Panc1 (cell line): ENCODE results near the gene TTLL4. TPM values are rescaled to one million over a fixed set of nuclear protein-coding genes. Genes with fewer than 3 reads are reported as not detected.

Source experiments
- ATAC-seq: fragments of 200-7000 bp; cut with Tn5 transposase; 2 replicates; pipeline ENCODE4 v1.9.1; 2020; ENCODE audit warnings: mild to moderate bottlenecking, moderate library complexity
- BruUV-seq: library from RNA; stranded (reverse); fragments of 400-500 nt; replicated peaks from 2 replicates; lab custom pipeline; 2021; lab: Mats Ljungman, UMichigan
- CTCF ChIA-PET: fragments of 300-600 bp; sonication (Branson Sonifier 250); formaldehyde crosslinking; loops from one replicate; lab custom pipeline; 2022; ENCODE audit warnings: antibody characterized with exemption; lab: Charles Lee
- POLR2A ChIA-PET: fragments of 300-600 bp; sonication (Branson Sonifier 250); formaldehyde crosslinking; loops from one replicate; lab custom pipeline; 2022; ENCODE audit warnings: antibody characterized with exemption; lab: Charles Lee
- DNase-seq: peaks from one replicate; pipeline ENCODE4 v3.0.0-alpha.2; 2010; ENCODE audit warnings: low read depth, low spot score
- H3K27ac ChIP-seq: 2 replicates; pipeline ENCODE4 v1.5.1; 2011; ENCODE audit warnings: mild to moderate bottlenecking, low read length, inconsistent platforms
- H3K27me3 ChIP-seq: fragments of 200-500 bp; sonication (Bioruptor generic); 2 replicates; pipeline ENCODE4 v1.6.0; 2014; ENCODE audit warnings: low read length, inconsistent platforms; ENCODE audit not compliant: control insufficient read depth, insufficient read depth
- H3K36me3 ChIP-seq: fragments of 200-500 bp; sonication (Bioruptor generic); 2 replicates; pipeline ENCODE4 v1.5.1; 2014; ENCODE audit warnings: inconsistent platforms, mild to moderate bottlenecking, low read length, moderate library complexity; ENCODE audit not compliant: control insufficient read depth, insufficient read depth
- H3K4me1 ChIP-seq: 2 replicates; pipeline ENCODE4 v1.5.1; 2011; ENCODE audit warnings: inconsistent platforms, mild to moderate bottlenecking, low read length, moderate library complexity; ENCODE audit not compliant: control insufficient read depth, insufficient read depth
- H3K4me3 ChIP-seq, 2 experiments: 2 replicates each; pipeline ENCODE4 v1.5.1; 2011 to 2012; ENCODE audit warnings: low read depth in 2 of 2, low read length in 2 of 2, mild to moderate bottlenecking in 2 of 2, inconsistent platforms in 1 of 2, moderate library complexity in 1 of 2
- H3K9me3 ChIP-seq: fragments of 200-500 bp; sonication (Bioruptor generic); 2 replicates; pipeline ENCODE4 v1.5.1; 2014; ENCODE audit warnings: low read depth, mild to moderate bottlenecking, inconsistent platforms, low read length, moderate library complexity; ENCODE audit not compliant: control insufficient read depth, insufficient read depth
- CTCF ChIP-seq: fragments of 450-650 bp; IDR thresholded peaks from 2 replicates; pipeline ENCODE4 v1.5.1; 2017; ENCODE audit warnings: mild to moderate bottlenecking
- POLR2AphosphoS5 ChIP-seq: IDR thresholded peaks from 2 replicates; pipeline ENCODE4 v1.6.1; 2012; ENCODE audit warnings: mild to moderate bottlenecking, low read depth, low read length, moderate library complexity
- REST ChIP-seq, 2 experiments: IDR thresholded peaks; 2 replicates each; pipeline ENCODE4 v1.6.1; 2011 to 2012; ENCODE audit warnings: low read depth in 2 of 2, control low read depth in 1 of 2, low read length in 1 of 2, mild to moderate bottlenecking in 1 of 2, moderate library complexity in 1 of 2; ENCODE audit not compliant: insufficient read depth in 1 of 2
- SIN3A ChIP-seq: IDR thresholded peaks from 2 replicates; pipeline ENCODE4 v1.6.1; 2012; ENCODE audit warnings: low read depth, mild to moderate bottlenecking, low read length, moderate library complexity, borderline replicate concordance; ENCODE audit not compliant: insufficient read depth
- TCF7L2 ChIP-seq: IDR thresholded peaks from 2 replicates; pipeline ENCODE4 v1.6.1; 2011; ENCODE audit warnings: mild to moderate bottlenecking, low read depth, low read length, inconsistent platforms
- in situ Hi-C: cut with HindIII; loops from 2 replicates; pipeline ENCODE4 v1.10.0; 2016; ENCODE audit warnings: low sequenced_read_pairs, low pct_unique_long_range_greater_than_20kb
- intact Hi-C: fragments of 100-400 bp; cut with micrococcal nuclease; formaldehyde crosslinking; loops from one replicate; pipeline ENCODE4 v1.10.0; 2022; ENCODE audit not compliant: unreplicated experiment
- total RNA-seq: library from RNA; stranded (reverse); gene quantifications from one replicate; pipeline ENCODE4 v1.2.1, GENCODE V29; 2021; ENCODE audit not compliant: unreplicated experiment

TTLL4 gene
- total RNA-seq, 1 experiment from 2014 or later, result 45.6 TPM

GRCh38 chr2:218754201-218754600 is 43.6 kb downstream of the TTLL4 start:
- Histone ChIP-seq H3K36me3 (peaks cover 6% of the 10 kb centered on the region), H3K4me3 (no peak overlapping the region), H3K27me3 (no peaks in the 10 kb centered on the region), H3K27ac (no peak overlapping the region), H3K9me3 (no peaks in the 10 kb centered on the region), H3K4me1 (no peaks in the 10 kb centered on the region)
- intact Hi-C loops (no loop called here), in situ Hi-C loops (no loop called here)
- no TSS peak for BruUV-seq
- TF ChIP-seq POLR2AphosphoS5 (no peak), CTCF (no peak), TCF7L2 (no peak), REST (IDR thresholded peaks at IDR 0.05; ENCODE audit: insufficient read depth in 1 of 2, low read depth in 2 of 2, low read length in 1 of 2) (no peak), SIN3A (no peak)
- POLR2A ChIA-PET, result no interaction called here
- no peak for DNase-seq
- ATAC-seq, result no peak
- CTCF ChIA-PET, result no interaction called here

- Histone ChIP-seq H3K36me3 (peaks cover 6% of the 10 kb centered on the region), H3K27me3 (no peaks in the 10 kb centered on the region), H3K9me3 (no peaks in the 10 kb centered on the region), H3K27ac (no peak overlapping the region), H3K4me1 (no peaks in the 10 kb centered on the region), H3K4me3 (no peak overlapping the region)
- intact Hi-C loops (no loop called here), in situ Hi-C loops (no loop called here)
- ChIA-PET POLR2A (no interaction called here), CTCF (no interaction called here)
- no TSS peak for BruUV-seq
- DNase-seq (no peak), ATAC-seq (no peak)
- TF ChIP-seq TCF7L2, result no peak
- TF ChIP-seq POLR2AphosphoS5, result no peak
- no peak for TF ChIP-seq CTCF
- TF ChIP-seq REST (IDR thresholded peaks at IDR 0.05; ENCODE audit: insufficient read depth in 1 of 2, low read depth in 2 of 2, low read length in 1 of 2), result no peak
- no peak for TF ChIP-seq SIN3A
Measured at GRCh38 chr2:218754781-218755180, 44.1 kb downstream of the TTLL4 start.
